GM21390 (cell line): ENCODE data around the gene STUM.
"Not testable (repeated sequence)": the region's sequence is repeated elsewhere in the genome, so short reads cannot be mapped to it uniquely, and the experiment has no call there.

Experiments
- ATAC-seq: cut with Tn5 transposase; IDR thresholded peaks from one replicate; pipeline ENCODE4 v1.9.1; 2021; ENCODE audit not compliant: unreplicated experiment

The STUM gene

DNA sequence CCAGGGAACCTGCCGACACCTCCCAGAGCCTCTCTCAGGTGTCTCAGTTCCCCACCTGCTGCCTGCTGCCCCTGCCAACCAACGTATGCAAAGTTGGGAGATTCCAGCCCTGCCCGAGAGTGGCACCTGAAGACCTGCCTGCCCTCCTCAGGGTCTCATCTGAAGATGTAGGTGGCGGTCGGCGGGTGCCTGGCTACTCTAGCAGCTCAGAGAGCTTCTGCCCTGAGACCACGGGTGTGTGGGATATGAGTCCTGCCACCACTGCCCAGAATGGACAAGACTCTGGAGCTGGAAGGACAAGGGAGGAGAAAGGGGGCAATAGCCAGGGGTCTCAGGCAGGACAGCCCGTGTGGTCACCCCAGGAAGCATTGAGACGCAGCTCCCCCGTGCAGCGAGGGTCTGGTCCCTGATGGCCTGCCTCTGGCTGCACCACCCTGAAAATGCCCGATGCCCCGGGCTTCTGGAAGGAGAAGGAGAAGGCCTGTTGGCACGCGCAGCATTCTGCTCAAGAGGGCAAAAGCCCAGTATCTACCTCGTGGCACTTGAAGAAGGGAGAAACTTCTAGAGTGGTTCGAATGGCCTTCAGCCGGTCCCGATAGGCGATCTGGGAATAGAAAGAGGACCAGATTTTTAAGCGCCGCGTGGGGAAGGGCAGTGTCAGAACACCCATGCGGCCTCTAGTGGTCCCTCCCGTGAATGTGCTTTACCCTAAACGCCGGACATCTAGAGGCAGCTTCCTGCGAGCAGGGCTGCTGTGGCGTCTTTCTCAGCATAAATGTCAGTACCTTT, 88.8 kb downstream of the STUM start:
- ATAC-seq: no peak

DNA sequence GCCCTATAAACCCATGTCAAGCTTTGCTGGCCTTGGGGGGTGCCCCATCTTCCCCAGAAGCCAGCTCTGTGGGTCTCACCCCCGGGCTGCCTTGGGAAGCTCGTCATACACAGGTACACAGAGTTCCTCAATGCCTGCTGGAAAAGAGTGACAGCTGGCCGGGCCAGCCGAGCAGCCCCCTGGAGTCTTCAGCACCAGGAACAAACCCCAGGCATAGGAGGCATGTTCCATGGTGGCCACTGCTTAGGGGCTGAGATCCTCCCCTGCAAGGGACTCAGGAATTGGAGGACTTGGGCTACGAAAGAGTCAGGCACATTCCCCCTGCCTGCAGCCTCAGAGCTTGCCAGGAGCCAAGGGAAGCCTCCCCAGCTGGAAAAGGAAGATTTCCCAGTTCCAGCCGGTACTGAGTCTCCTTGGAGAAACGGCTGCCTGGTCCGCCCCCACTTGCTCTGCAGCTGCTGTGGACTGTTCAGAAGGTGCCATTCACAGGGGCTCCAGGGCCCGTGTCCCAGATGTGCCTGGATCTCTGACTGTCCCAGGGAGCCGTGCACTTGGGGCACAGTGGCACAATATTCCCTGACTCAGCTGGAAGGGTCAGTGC, 89.5 kb downstream of the STUM start:
- no peak for ATAC-seq

DNA sequence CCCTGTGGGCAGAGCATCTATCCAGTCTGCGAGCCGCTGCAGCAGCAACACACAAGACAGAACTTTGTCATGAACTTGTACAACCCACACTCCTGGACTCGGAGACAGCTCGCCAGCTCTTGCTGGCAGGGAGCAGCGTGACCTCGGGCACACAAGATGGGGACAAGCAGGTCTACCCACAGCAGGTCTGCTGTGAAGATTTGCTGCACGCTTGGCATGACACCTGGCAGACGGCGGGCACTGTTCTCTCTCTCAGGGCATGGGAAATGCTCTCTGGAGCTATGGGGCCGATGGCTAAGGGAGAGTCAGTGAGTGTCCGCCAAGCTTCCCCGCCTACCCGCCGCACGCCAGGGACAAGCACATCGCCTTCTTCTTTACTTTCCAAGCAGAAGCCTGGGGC, 90.0 kb downstream of the STUM start:
- no peak for ATAC-seq

- not testable (repeated sequence) for ATAC-seq
These were observed 90.6 kb downstream of the STUM start for GRCh38 chr1:226639206-226639605.

GRCh38 chr1:226639631-226640061, 91.1 kb downstream of the STUM start:
- ATAC-seq: no peak

- no peak for ATAC-seq
These were observed 92.0 kb downstream of the STUM start for GRCh38 chr1:226640321-226641136.

DNA sequence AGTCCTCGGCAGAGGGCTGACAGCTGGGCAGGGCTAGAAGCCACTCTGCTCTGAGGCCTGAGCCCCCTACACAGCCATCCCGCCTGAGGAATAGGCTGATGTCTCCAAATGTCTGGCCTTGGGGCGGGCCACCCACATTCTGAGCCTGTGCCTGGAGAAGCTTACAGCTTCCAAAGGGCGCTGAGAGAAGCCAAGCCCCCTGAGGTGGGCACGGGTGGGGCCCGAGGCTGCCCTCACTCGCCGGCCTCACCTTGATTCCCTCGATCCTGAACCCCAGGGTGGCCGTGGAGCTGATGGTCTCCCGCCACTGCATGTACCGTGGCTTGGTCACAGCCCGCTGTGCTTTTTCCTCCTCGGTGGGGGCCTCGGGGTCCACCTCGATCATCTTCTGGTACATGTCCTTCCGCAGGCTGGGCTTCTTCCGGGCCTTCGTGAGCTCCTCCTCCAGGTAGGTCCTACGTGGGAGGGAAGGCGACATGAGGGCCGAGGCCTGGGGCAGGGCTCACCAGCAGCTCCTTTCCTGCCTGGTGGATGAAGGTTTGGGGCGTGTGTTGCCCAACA, 93.2 kb downstream of the STUM start:
- ATAC-seq: no peak

- ATAC-seq: no peak
These were observed 93.9 kb downstream of the STUM start for GRCh38 chr1:226642421-226642820.

GRCh38 chr1:226643177-226643576, 94.6 kb downstream of the STUM start:
- ATAC-seq: peak; percentile 63

- ATAC-seq: peak; percentile 45
These were observed 95.3 kb downstream of the STUM start for GRCh38 chr1:226643611-226644540.

DNA sequence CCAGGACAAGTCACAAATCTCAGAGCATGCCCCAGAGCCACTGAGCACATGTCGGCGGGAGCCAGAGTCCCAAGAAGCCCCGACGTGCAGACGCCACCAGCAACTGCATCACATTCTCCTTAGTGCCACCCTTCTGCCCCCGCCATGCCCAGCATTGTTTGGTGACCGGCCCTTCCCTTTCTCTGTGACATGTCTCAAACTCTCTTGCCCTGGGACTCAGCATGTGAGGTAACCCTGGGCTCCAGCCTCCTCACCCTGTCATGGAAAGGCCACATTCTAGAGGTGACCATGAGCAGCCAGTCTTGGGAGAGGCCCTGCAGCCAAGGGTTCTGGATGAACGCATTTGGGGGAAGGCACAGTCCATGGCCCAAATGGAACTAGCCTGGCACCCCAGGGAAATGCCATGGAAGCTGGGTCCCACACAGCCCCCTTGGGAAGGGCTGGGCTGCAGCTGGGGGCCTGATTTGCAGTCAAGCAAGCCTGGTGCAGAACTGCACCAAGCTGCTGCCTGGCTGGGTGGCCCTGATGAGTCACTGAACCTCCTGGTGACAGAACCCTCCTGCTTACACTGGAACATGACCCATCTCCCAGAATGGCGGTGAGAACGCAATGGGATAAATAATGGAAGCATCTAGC, 96.1 kb downstream of the STUM start:
- ATAC-seq: no peak

- ATAC-seq: no peak
These were observed 96.9 kb downstream of the STUM start for GRCh38 chr1:226645279-226645976.

- ATAC-seq: no peak
These were observed 97.7 kb downstream of the STUM start for GRCh38 chr1:226646026-226646869.

- ATAC-seq: no peak
These were observed 98.4 kb downstream of the STUM start for GRCh38 chr1:226646870-226647449.

DNA sequence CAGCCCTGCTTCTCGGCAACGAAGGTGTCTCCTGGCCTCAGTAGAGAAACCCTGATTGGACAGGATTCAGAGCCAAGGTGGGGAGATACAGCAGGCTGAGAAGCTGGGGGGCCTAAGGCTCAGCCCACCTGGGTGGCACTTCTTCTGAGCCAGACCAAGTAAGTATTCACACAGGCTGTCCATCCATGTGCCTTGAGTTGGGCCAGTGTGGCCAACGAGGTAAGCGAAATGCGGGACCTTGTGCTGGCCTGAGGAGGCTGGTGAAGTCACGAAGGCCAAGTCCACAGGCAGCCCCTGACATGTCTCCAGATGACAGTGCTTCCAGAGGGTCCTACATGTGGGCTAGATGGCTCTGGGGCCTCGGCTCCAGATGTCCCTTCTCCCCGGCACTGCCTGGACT, 99.2 kb downstream of the STUM start:
- ATAC-seq: no peak

GRCh38 chr1:226648421-226648820, 99.9 kb downstream of the STUM start:
- no peak for ATAC-seq

DNA sequence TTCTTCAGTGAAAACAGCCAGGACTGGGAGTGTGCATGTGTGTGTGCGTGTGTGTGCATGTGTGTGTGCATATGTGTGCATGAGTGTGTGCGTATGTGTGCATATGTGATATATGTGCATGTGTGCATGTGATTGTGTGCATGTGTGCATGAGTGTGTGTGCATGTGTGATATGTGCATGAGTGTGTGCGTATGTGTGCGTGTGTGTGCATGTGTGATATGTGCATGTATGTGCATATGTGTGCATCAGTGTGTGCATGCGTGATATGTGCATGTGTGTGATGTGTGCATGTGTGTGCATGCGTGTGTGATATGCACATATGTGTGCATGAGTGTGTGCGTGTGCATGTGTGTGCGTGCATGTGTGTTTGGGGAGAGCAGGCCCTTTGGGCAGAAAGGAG, 100.7 kb downstream of the STUM start:
- no peak for ATAC-seq

- no peak for ATAC-seq
These were observed 101.2 kb downstream of the STUM start for GRCh38 chr1:226649780-226650179.
